ENCODE results near the gene SERTM1. TPM values are rescaled to one million over a fixed set of nuclear protein-coding genes. Genes with fewer than 3 reads are reported as not detected.

The SERTM1 gene
- not detected for total RNA-seq

- Mint-ChIP-seq H3K27ac (no peak within 1 kb of the TSS), H3K27me3 (ENCODE audit: low read depth) (peaks cover 29% of the 10 kb centered on the region), H3K4me3 (no peak within 1 kb of the TSS), H3K9me3 (ENCODE audit: insufficient read depth) (no peaks in the 10 kb centered on the region), H3K4me1 (ENCODE audit: low read depth) (peaks cover 4% of the 10 kb centered on the region), H3K36me3 (ENCODE audit: low read depth) (no peaks in the 10 kb centered on the region)
- ChIA-PET POLR2A (no interaction called here), CTCF (no interaction called here)
- no peak for DNase-seq
- no peak for ATAC-seq
Observed at GRCh38 chr13:36673838-36674326, at the start of gene SERTM1. SERTM1 (plus strand) TSS chr13:36674020; CDS start chr13:36695079, 21,059 bp downstream.

GRCh38 chr13:36628377-36629056 is 45.3 kb upstream of the SERTM1 start:
- POLR2A ChIA-PET, result no interaction called here

GRCh38 chr13:36629057-36629385 is 44.8 kb upstream of the SERTM1 start:
- ATAC-seq (no peak), DNase-seq (no peak)

More at GRCh38 chr13:36628377-36629056, 45.3 kb upstream of the SERTM1 start:
- no peaks in the 10 kb centered on the region for H3K9me3 Mint-ChIP-seq (ENCODE audit: insufficient read depth)
- no peak overlapping the region for H3K4me3 Mint-ChIP-seq
- DNase-seq, result no peak
- H3K36me3 Mint-ChIP-seq (ENCODE audit: low read depth), result no peaks in the 10 kb centered on the region
- CTCF ChIA-PET, result no interaction called here
- no peaks in the 10 kb centered on the region for H3K4me1 Mint-ChIP-seq (ENCODE audit: low read depth)
- no peaks in the 10 kb centered on the region for H3K27me3 Mint-ChIP-seq (ENCODE audit: low read depth)
- no peak overlapping the region for H3K27ac Mint-ChIP-seq
- no peak for ATAC-seq

GRCh38 chr13:36630181-36630803 is 43.5 kb upstream of the SERTM1 start:
- Mint-ChIP-seq H3K4me3 (no peak overlapping the region), H3K27ac (no peak overlapping the region), H3K4me1 (ENCODE audit: low read depth) (no peaks in the 10 kb centered on the region), H3K36me3 (ENCODE audit: low read depth) (no peaks in the 10 kb centered on the region), H3K27me3 (ENCODE audit: low read depth) (no peaks in the 10 kb centered on the region), H3K9me3 (ENCODE audit: insufficient read depth) (no peaks in the 10 kb centered on the region)
- ChIA-PET POLR2A (no interaction called here), CTCF (no interaction called here)
- DNase-seq, result no peak
- no peak for ATAC-seq

More at GRCh38 chr13:36629057-36629385, 44.8 kb upstream of the SERTM1 start:
- no peaks in the 10 kb centered on the region for H3K27me3 Mint-ChIP-seq (ENCODE audit: low read depth)
- CTCF ChIA-PET, result no interaction called here
- POLR2A ChIA-PET, result no interaction called here
- H3K9me3 Mint-ChIP-seq (ENCODE audit: insufficient read depth), result no peaks in the 10 kb centered on the region
- no peaks in the 10 kb centered on the region for H3K36me3 Mint-ChIP-seq (ENCODE audit: low read depth)
- no peak overlapping the region for H3K4me3 Mint-ChIP-seq
- no peak overlapping the region for H3K27ac Mint-ChIP-seq
- H3K4me1 Mint-ChIP-seq (ENCODE audit: low read depth), result no peaks in the 10 kb centered on the region

GRCh38 chr13:36639610-36640009 is 34.2 kb upstream of the SERTM1 start:
- Mint-ChIP-seq H3K4me1 (ENCODE audit: low read depth) (no peaks in the 10 kb centered on the region), H3K9me3 (ENCODE audit: insufficient read depth) (no peaks in the 10 kb centered on the region), H3K27me3 (ENCODE audit: low read depth) (peaks cover 1% of the 10 kb centered on the region), H3K36me3 (ENCODE audit: low read depth) (no peaks in the 10 kb centered on the region), H3K4me3 (no peak overlapping the region), H3K27ac (no peak overlapping the region)
- no peak for DNase-seq
- ChIA-PET CTCF (no interaction called here), POLR2A (no interaction called here)
- ATAC-seq, result no peak

- ChIA-PET POLR2A (no interaction called here), CTCF (no interaction called here)
- Mint-ChIP-seq H3K27ac (no peak overlapping the region), H3K9me3 (ENCODE audit: insufficient read depth) (peaks cover 4% of the 10 kb centered on the region), H3K27me3 (ENCODE audit: low read depth) (no peaks in the 10 kb centered on the region), H3K4me1 (ENCODE audit: low read depth) (no peaks in the 10 kb centered on the region), H3K4me3 (no peak overlapping the region), H3K36me3 (ENCODE audit: low read depth) (no peaks in the 10 kb centered on the region)
- ATAC-seq, result no peak
- no peak for DNase-seq
Observed at GRCh38 chr13:36650611-36651010, 23.2 kb upstream of the SERTM1 start.

GRCh38 chr13:36665630-36666029 is 8.2 kb upstream of the SERTM1 start:
- H3K4me1 Mint-ChIP-seq (ENCODE audit: low read depth), result no peaks in the 10 kb centered on the region
- DNase-seq (no peak), ATAC-seq (no peak)
- CTCF ChIA-PET, result interaction anchor here (0.7 kb wide), 1 partner anchor 315 kb away, joined by 3 read pairs; no protein-coding TSS in a partner anchor
- H3K27me3 Mint-ChIP-seq (ENCODE audit: low read depth), result no peaks in the 10 kb centered on the region
- POLR2A ChIA-PET, result no interaction called here
- no peaks in the 10 kb centered on the region for H3K36me3 Mint-ChIP-seq (ENCODE audit: low read depth)
- no peak overlapping the region for H3K27ac Mint-ChIP-seq
- H3K9me3 Mint-ChIP-seq (ENCODE audit: insufficient read depth), result no peaks in the 10 kb centered on the region
- no peak overlapping the region for H3K4me3 Mint-ChIP-seq

- Mint-ChIP-seq H3K27ac (no peak overlapping the region), H3K4me3 (no peak overlapping the region), H3K36me3 (ENCODE audit: low read depth) (no peaks in the 10 kb centered on the region), H3K27me3 (ENCODE audit: low read depth) (no peaks in the 10 kb centered on the region), H3K9me3 (ENCODE audit: insufficient read depth) (no peaks in the 10 kb centered on the region), H3K4me1 (ENCODE audit: low read depth) (no peaks in the 10 kb centered on the region)
- DNase-seq, result no peak
- ChIA-PET CTCF (interaction anchor here (0.7 kb wide), 1 partner anchor 314 kb away, joined by 3 read pairs; no protein-coding TSS in a partner anchor), POLR2A (interaction anchor here (0.6 kb wide), 1 partner anchor 83 kb away, joined by 3 read pairs; no protein-coding TSS in a partner anchor)
- no peak for ATAC-seq
Observed at GRCh38 chr13:36666477-36667229, 7.2 kb upstream of the SERTM1 start.

- ChIA-PET CTCF (no interaction called here), POLR2A (no interaction called here)
- H3K36me3 Mint-ChIP-seq (ENCODE audit: low read depth), result no peaks in the 10 kb centered on the region
- no peaks in the 10 kb centered on the region for H3K9me3 Mint-ChIP-seq (ENCODE audit: insufficient read depth)
- ATAC-seq, result no peak
- DNase-seq, result no peak
- no peak overlapping the region for H3K4me3 Mint-ChIP-seq
- no peaks in the 10 kb centered on the region for H3K4me1 Mint-ChIP-seq (ENCODE audit: low read depth)
- H3K27me3 Mint-ChIP-seq (ENCODE audit: low read depth), result peaks cover 5% of the 10 kb centered on the region
- H3K27ac Mint-ChIP-seq, result no peak overlapping the region
Observed at GRCh38 chr13:36668316-36668715, 5.5 kb upstream of the SERTM1 start.

- H3K36me3 Mint-ChIP-seq (ENCODE audit: low read depth), result no peaks in the 10 kb centered on the region
- H3K4me1 Mint-ChIP-seq (ENCODE audit: low read depth), result peaks cover 4% of the 10 kb centered on the region
- no peak overlapping the region for H3K4me3 Mint-ChIP-seq
- no peak for ATAC-seq
- no peaks in the 10 kb centered on the region for H3K9me3 Mint-ChIP-seq (ENCODE audit: insufficient read depth)
- no peak overlapping the region for H3K27ac Mint-ChIP-seq
- ChIA-PET POLR2A (no interaction called here), CTCF (no interaction called here)
- no peak for DNase-seq
- peaks cover 26% of the 10 kb centered on the region for H3K27me3 Mint-ChIP-seq (ENCODE audit: low read depth)
Observed at GRCh38 chr13:36673352-36673751, 468 bp upstream of the SERTM1 start.

GRCh38 chr13:36674337-36675212 is 755 bp downstream of the SERTM1 start:
- ChIA-PET CTCF (no interaction called here), POLR2A (no interaction called here)
- no peaks in the 10 kb centered on the region for H3K9me3 Mint-ChIP-seq (ENCODE audit: insufficient read depth)
- ATAC-seq (no peak), DNase-seq (no peak)
- peaks cover 4% of the 10 kb centered on the region for H3K4me1 Mint-ChIP-seq (ENCODE audit: low read depth)
- no peak overlapping the region for H3K27ac Mint-ChIP-seq
- H3K36me3 Mint-ChIP-seq (ENCODE audit: low read depth), result no peaks in the 10 kb centered on the region
- H3K4me3 Mint-ChIP-seq, result no peak overlapping the region
- peaks cover 29% of the 10 kb centered on the region for H3K27me3 Mint-ChIP-seq (ENCODE audit: low read depth)

GRCh38 chr13:36675213-36675536 is 1.4 kb downstream of the SERTM1 start:
- Mint-ChIP-seq H3K4me3 (no peak overlapping the region), H3K9me3 (ENCODE audit: insufficient read depth) (no peaks in the 10 kb centered on the region), H3K4me1 (ENCODE audit: low read depth) (peaks cover 4% of the 10 kb centered on the region), H3K27me3 (ENCODE audit: low read depth) (peaks cover 29% of the 10 kb centered on the region), H3K36me3 (ENCODE audit: low read depth) (no peaks in the 10 kb centered on the region), H3K27ac (no peak overlapping the region)
- DNase-seq, result no peak
- ChIA-PET CTCF (no interaction called here), POLR2A (no interaction called here)
- ATAC-seq, result no peak
